ENCODE measurements around the gene TLE5.
"Not testable (repeated sequence)": the region's sequence is repeated elsewhere in the genome, so short reads cannot be mapped to it uniquely, and the experiment has no call there.

TLE5 gene

GRCh38 chr19:3017923-3018322 is 44.4 kb downstream of the TLE5 start:
- TF ChIP-seq ZFX (IDR thresholded peaks at IDR 0.05; ENCODE audit: borderline replicate concordance) (no peak), CTCF (IDR thresholded peaks at IDR 0.05) (no peak)
- H3K27ac ChIP-seq, result no peak overlapping the region

GRCh38 chr19:3015126-3016057 is 46.9 kb downstream of the TLE5 start:
- TF ChIP-seq CTCF (IDR thresholded peaks at IDR 0.05) (no peak), ZFX (IDR thresholded peaks at IDR 0.05; ENCODE audit: borderline replicate concordance) (no peak)
- no peak overlapping the region for H3K27ac ChIP-seq

GRCh38 chr19:3014135-3014534 is 48.2 kb downstream of the TLE5 start:
- no peak overlapping the region for H3K27ac ChIP-seq
- no peak for TF ChIP-seq CTCF (IDR thresholded peaks at IDR 0.05)
- TF ChIP-seq ZFX (IDR thresholded peaks at IDR 0.05; ENCODE audit: borderline replicate concordance), result no peak

- H3K27ac ChIP-seq, result no peak overlapping the region
- TF ChIP-seq CTCF (IDR thresholded peaks at IDR 0.05), result no peak
- TF ChIP-seq ZFX (IDR thresholded peaks at IDR 0.05; ENCODE audit: borderline replicate concordance), result no peak
These were observed 49.0 kb downstream of the TLE5 start for GRCh38 chr19:3013263-3013725.

- H3K27ac ChIP-seq, result no peak overlapping the region
These were observed 49.6 kb downstream of the TLE5 start for GRCh38 chr19:3012621-3013262.

GRCh38 chr19:3012059-3012458 is 50.2 kb downstream of the TLE5 start:
- not testable (repeated sequence) for H3K27ac ChIP-seq

More at GRCh38 chr19:3012621-3013262, 49.6 kb downstream of the TLE5 start:
- no peak for TF ChIP-seq CTCF (IDR thresholded peaks at IDR 0.05)
- no peak for TF ChIP-seq ZFX (IDR thresholded peaks at IDR 0.05; ENCODE audit: borderline replicate concordance)

GRCh38 chr19:3010871-3011270 is 51.4 kb downstream of the TLE5 start:
- no peak overlapping the region for H3K27ac ChIP-seq
- TF ChIP-seq CTCF (IDR thresholded peaks at IDR 0.05) (no peak), ZFX (IDR thresholded peaks at IDR 0.05; ENCODE audit: borderline replicate concordance) (no peak)
